Gastroesophageal sphincter (tissue), 3 donors: ENCODE data around the gene TMED3.

Experiments used
- POLR2A ChIP-seq, 2 donors: fragments of 450-650 bp; IDR thresholded peaks; one replicate each; pipeline ENCODE4 v1.6.1; 2017; ENCODE audit warnings: antibody characterized with exemption in 2 of 2, mild to moderate bottlenecking in 2 of 2, moderate library complexity in 1 of 2
- TF ChIP-seq, protein P1 (sequence below), 4 experiments: fragments of 200-600 bp in 2 of 4; fragments of 450-650 bp in 2 of 4; sonication (generic) in 1 of 4; IDR thresholded peaks; one replicate each; pipeline ENCODE4 v1.5.1; 2017 to 2019; ENCODE audit warnings: antibody characterized with exemption in 4 of 4, mild to moderate bottlenecking in 2 of 4, moderate library complexity in 2 of 4

DNA sequence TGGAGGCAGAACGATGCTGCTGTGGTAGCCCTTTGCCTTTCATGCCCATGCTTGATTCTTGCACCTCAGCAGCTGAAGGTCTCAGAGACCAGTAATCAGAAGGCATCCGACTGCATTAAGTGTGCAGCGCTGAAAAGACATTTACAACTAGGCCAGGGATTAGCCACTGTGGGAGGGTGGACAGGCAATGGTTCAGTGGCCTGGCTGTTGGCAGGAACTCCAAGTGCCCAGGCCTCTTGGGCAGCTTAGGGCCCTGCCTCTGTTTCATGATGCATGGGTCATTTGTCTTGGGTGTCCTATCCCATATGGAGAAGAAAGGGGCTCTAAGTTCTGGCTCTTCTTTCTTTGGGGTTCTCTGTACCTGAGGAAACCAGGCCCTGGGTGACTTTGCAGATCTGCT is 11.4 kb downstream of the TMED3 start:
- TF ChIP-seq POLR2A (IDR thresholded peaks at IDR 0.05) = no peak
- TF ChIP-seq, protein P1, sequence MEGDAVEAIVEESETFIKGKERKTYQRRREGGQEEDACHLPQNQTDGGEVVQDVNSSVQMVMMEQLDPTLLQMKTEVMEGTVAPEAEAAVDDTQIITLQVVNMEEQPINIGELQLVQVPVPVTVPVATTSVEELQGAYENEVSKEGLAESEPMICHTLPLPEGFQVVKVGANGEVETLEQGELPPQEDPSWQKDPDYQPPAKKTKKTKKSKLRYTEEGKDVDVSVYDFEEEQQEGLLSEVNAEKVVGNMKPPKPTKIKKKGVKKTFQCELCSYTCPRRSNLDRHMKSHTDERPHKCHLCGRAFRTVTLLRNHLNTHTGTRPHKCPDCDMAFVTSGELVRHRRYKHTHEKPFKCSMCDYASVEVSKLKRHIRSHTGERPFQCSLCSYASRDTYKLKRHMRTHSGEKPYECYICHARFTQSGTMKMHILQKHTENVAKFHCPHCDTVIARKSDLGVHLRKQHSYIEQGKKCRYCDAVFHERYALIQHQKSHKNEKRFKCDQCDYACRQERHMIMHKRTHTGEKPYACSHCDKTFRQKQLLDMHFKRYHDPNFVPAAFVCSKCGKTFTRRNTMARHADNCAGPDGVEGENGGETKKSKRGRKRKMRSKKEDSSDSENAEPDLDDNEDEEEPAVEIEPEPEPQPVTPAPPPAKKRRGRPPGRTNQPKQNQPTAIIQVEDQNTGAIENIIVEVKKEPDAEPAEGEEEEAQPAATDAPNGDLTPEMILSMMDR (IDR thresholded peaks at IDR 0.05) = no peak
